Naive thymus-derived CD8-positive, alpha-beta T cell (primary cell): Measurements from ENCODE around the gene METTL9. TPM values are rescaled to one million over a fixed set of nuclear protein-coding genes. Genes with fewer than 3 reads are reported as not detected.
"Not testable (repeated sequence)": the region's sequence is repeated elsewhere in the genome, so short reads cannot be mapped to it uniquely, and the experiment has no call there.

Experiments
- ATAC-seq, 2 donors: fragments of 150-1000 bp; cut with Tn5 transposase in 1 of 2; sonication (Bioruptor Pico), chemical (Tn5 transposase) in 1 of 2; 1 replicate in 1 of 2; 2 replicates in 1 of 2; pipeline ENCODE4 v1.10.0; 2021; ENCODE audit warnings: mild to moderate bottlenecking in 2 of 2, moderate library complexity in 2 of 2
- POLR2A ChIA-PET: fragments of 350-600 bp; sonication (Branson Sonifier 250); formaldehyde crosslinking; loops from one replicate; lab custom pipeline; 2021; ENCODE audit warnings: antibody characterized with exemption; lab: Charles Lee
- DNase-seq, 10 donors: peaks; one replicate each; pipeline versions ENCODE4 v3.0.0 to v3.0.0-alpha.2; 2020 to 2022
- H3K27ac Mint-ChIP-seq, 10 donors: one replicate each; pipeline ENCODE4 v1.8.0; 2020 to 2022; ENCODE audit warnings: mild to moderate bottlenecking in 10 of 10, mixed read lengths in 10 of 10, moderate library complexity in 4 of 10, inconsistent platforms in 1 of 10
- H3K27me3 Mint-ChIP-seq, 5 donors: one replicate each; pipeline ENCODE4 v1.8.0; 2021 to 2022; ENCODE audit warnings: mixed read lengths in 5 of 5
- H3K36me3 Mint-ChIP-seq, 3 donors: one replicate each; pipeline ENCODE4 v1.8.0; 2020 to 2022; ENCODE audit warnings: mixed read lengths in 3 of 3, mild to moderate bottlenecking in 2 of 3, inconsistent platforms in 1 of 3
- H3K4me1 Mint-ChIP-seq, 4 donors: one replicate each; pipeline ENCODE4 v1.8.0; 2021 to 2022; ENCODE audit warnings: mixed read lengths in 4 of 4
- H3K4me3 Mint-ChIP-seq, 10 donors: one replicate each; pipeline ENCODE4 v1.8.0; 2020 to 2022; ENCODE audit warnings: mild to moderate bottlenecking in 10 of 10, mixed read lengths in 10 of 10, moderate library complexity in 6 of 10, inconsistent platforms in 1 of 10
- H3K9me3 Mint-ChIP-seq, 9 donors: one replicate each; pipeline ENCODE4 v1.8.0; 2020 to 2022; ENCODE audit warnings: mixed read lengths in 9 of 9, mild to moderate bottlenecking in 3 of 9, inconsistent platforms in 1 of 9, moderate library complexity in 1 of 9
- polyA plus RNA-seq, 3 donors: library from polyadenylated mRNA; unstranded; fragments of 300-500 nt; fragmentation: Illumina TruSeq; gene quantifications; one replicate each; pipeline ENCODE4 v1.2.3, GENCODE V29; 2021
- total RNA-seq, 8 experiments: library from RNA in 2 of 8; stranded (reverse) in 2 of 8; gene quantifications; one replicate each; pipeline ENCODE4 v1.2.3 and lab custom pipeline; 2021 to 2026

METTL9 gene
- total and polyA plus RNA-seq, 5 experiments from 2014 or later = 80.9 to 156 (median 100) TPM

DNA sequence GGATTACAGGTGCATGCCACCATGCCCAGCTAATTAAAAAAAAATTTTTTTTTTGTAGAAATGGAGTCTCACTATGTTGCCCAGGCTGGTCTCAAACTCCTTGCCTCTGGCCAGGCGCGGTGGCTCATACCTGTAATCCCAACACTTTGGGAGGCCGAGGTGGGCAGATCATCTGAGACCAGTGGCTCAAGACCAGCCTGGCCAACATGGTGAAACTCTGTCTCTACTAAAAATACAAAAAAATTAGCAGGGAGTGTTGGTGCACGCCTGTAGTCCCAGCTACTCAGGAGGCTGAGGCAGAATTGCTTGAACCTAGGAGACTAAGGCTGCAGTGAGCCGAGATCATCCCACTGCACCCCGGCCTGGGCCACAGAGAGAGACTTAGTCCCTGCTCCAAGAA lies 19.2 kb upstream of the METTL9 start:
- POLR2A ChIA-PET, H3K4me3 Mint-ChIP-seq, H3K27ac Mint-ChIP-seq, ATAC-seq, H3K36me3 Mint-ChIP-seq, DNase-seq, H3K27me3 Mint-ChIP-seq, H3K4me1 Mint-ChIP-seq, H3K9me3 Mint-ChIP-seq: not testable (repeated sequence)

DNA sequence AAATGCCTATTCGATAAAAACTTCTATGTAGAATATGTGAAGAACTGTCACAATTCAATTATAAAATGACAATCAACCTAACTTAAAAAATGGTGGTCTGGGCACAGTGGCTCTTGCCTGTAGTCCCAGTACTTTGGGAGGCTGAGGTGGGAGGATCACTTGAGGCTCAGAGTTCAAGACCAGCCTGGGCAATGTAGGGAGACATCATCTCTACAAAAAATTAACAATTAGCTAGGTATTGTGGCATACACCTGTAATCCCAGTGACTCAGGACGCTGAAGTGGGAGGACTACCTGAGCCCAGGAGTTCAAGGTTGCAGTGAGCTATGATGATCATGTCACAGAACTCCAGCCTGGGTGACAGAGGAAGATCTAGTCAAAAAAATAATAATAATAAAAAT lies 18.6 kb upstream of the METTL9 start:
- no peak overlapping the region for H3K27ac Mint-ChIP-seq
- no peaks in the 10 kb centered on the region for H3K27me3 Mint-ChIP-seq
- DNase-seq = no peak
- no peaks in the 10 kb centered on the region for H3K9me3 Mint-ChIP-seq
- POLR2A ChIA-PET = no interaction called here
- H3K36me3 Mint-ChIP-seq = no peaks in the 10 kb centered on the region
- ATAC-seq = no peak
- no peak overlapping the region for H3K4me3 Mint-ChIP-seq
- peaks cover 0 to 4% (median 2%) of the 10 kb centered on the region in 4 donors for H3K4me1 Mint-ChIP-seq

DNA sequence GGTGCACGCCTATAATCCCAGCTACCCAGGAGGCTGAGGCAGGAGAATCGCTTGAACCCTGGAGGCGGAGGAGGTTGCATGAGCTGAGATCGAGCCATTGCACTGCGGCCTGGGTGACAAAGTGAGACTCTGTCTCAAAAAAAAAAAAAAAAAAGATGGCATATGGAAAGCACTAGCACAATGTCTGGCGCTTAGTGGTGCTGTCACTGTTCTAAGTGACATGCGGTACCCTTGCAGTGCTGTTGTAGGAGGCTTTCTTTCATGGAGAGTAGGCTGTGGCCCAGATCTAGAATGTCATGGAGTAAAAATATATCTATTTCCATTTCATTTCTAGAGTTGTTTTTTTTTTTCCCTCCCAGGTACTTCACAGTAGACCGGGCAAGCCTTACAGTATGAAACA lies 14.6 kb upstream of the METTL9 start:
- Mint-ChIP-seq H3K27ac (no peak overlapping the region), H3K9me3 (no peaks in the 10 kb centered on the region), H3K27me3 (no peaks in the 10 kb centered on the region), H3K4me3 (no peak overlapping the region), H3K4me1 (peaks cover 0 to 4% (median 2%) of the 10 kb centered on the region in 4 donors), H3K36me3 (no peaks in the 10 kb centered on the region)
- no peak for DNase-seq
- ATAC-seq = no peak
- POLR2A ChIA-PET = interaction anchor here (1.0 to 1.6 kb wide), 3 partner anchors 54 to 61 kb away, joined by 3 to 7 read pairs (median 4); no protein-coding TSS in a partner anchor

DNA sequence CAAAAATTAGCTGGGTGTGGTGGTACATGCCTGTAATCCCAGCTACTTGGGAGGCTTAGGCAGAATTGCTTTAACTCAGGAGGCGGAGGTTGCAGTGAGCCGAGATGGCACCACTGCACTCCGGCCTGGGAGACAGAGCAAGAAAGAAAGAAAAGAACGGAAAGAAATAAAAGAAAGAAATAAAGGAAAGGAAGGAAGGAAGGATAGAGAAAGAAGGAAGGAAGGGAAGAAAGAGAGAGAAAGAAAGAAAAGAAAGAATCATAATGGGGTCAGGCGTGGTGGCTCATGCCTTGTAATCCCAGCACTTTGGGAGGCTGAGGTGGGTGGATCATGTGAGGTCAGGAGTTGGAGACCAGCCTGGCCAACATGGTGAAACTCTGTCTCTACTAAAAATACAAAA lies 10.8 kb upstream of the METTL9 start:
- H3K36me3 Mint-ChIP-seq, ATAC-seq, H3K27me3 Mint-ChIP-seq, H3K4me3 Mint-ChIP-seq, DNase-seq, H3K9me3 Mint-ChIP-seq: not testable (repeated sequence)
- POLR2A ChIA-PET = interaction anchor here (0.7 kb wide), 1 partner anchor 34 kb away, joined by 3 read pairs; no protein-coding TSS in a partner anchor
- H3K27ac Mint-ChIP-seq = peak overlapping the region in 1 of 10 donors; percentile 29
- peaks cover 0 to 15% (median 2%) of the 10 kb centered on the region in 4 donors for H3K4me1 Mint-ChIP-seq

DNA sequence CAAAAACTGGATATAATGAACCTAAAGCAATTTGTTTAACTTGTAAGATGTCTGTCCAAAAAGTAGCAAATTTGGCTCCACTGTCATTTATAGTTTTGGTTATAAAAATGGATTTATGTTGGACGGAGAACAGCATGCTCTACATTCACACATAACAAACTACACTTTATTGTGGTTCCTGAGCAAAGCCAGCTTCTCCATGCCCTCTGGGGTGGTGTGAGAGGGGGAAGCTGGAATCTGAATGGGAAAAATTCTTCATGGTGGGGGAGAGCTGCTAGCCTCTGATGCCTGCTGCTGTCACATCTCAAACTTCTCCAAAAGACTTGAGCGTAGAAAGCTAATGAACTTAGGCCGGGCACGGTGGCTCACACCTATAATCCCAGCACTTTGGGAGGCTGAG lies 9.8 kb upstream of the METTL9 start:
- no peaks in the 10 kb centered on the region for H3K36me3 Mint-ChIP-seq
- POLR2A ChIA-PET = no interaction called here
- ATAC-seq (no peak), DNase-seq (no peak)
- H3K4me3 Mint-ChIP-seq = no peak overlapping the region
- no peaks in the 10 kb centered on the region for H3K27me3 Mint-ChIP-seq
- H3K9me3 Mint-ChIP-seq = no peaks in the 10 kb centered on the region
- no peak overlapping the region for H3K27ac Mint-ChIP-seq
- H3K4me1 Mint-ChIP-seq = peaks cover 0 to 11% (median 0%) of the 10 kb centered on the region in 4 donors

DNA sequence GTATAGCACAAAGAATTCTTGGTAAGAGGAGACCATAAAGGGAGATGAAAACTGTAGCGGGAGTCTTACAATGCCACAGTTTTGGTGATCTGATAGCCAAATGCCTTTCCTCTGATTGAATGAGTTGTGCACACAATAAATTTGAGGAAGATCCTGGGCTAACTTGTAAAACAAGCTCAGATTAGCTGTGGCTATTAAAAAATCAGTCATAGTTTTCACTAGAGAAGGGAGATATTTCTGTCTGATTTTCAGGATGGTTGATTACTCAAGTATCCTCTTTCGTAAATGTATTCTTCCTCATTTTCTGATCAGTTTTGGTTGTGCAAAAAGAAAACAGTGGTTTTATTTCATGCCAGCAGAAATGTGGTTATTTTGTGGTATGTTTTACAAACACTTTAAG lies 9.1 kb upstream of the METTL9 start:
- H3K4me3 Mint-ChIP-seq = no peak overlapping the region
- no peak for DNase-seq
- POLR2A ChIA-PET = no interaction called here
- no peaks in the 10 kb centered on the region for H3K36me3 Mint-ChIP-seq
- peaks cover 0 to 11% (median 0%) of the 10 kb centered on the region in 4 donors for H3K4me1 Mint-ChIP-seq
- no peaks in the 10 kb centered on the region for H3K27me3 Mint-ChIP-seq
- no peaks in the 10 kb centered on the region for H3K9me3 Mint-ChIP-seq
- ATAC-seq = no peak
- no peak overlapping the region for H3K27ac Mint-ChIP-seq

DNA sequence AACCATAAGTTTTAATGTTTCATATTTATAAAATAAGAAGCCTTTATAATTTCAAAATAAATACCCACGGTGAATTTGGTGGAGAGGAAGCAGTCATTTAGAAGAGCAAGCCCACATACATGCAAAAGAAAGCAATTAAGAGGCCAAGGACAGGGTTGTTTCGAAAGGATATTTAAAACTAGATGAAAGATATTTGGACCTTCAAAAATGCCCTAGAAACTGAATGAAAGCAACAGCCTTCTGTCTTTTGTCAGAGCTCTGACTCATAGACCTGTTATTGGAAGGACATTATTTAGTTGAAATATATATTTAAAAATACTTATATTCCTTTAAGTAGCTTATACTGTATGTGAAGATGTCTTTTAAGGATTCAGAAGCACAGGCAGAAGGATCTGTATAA lies 8.6 kb upstream of the METTL9 start:
- no peaks in the 10 kb centered on the region for H3K27me3 Mint-ChIP-seq
- no peak overlapping the region for H3K4me3 Mint-ChIP-seq
- DNase-seq = no peak
- H3K27ac Mint-ChIP-seq = no peak overlapping the region
- H3K9me3 Mint-ChIP-seq = no peaks in the 10 kb centered on the region
- no peak for ATAC-seq
- H3K36me3 Mint-ChIP-seq = no peaks in the 10 kb centered on the region
- peaks cover 0 to 11% (median under 1%) of the 10 kb centered on the region in 4 donors for H3K4me1 Mint-ChIP-seq
- POLR2A ChIA-PET = interaction anchor here (1.8 kb wide), 1 partner anchor 48 kb away, joined by 7 read pairs; no protein-coding TSS in a partner anchor

DNA sequence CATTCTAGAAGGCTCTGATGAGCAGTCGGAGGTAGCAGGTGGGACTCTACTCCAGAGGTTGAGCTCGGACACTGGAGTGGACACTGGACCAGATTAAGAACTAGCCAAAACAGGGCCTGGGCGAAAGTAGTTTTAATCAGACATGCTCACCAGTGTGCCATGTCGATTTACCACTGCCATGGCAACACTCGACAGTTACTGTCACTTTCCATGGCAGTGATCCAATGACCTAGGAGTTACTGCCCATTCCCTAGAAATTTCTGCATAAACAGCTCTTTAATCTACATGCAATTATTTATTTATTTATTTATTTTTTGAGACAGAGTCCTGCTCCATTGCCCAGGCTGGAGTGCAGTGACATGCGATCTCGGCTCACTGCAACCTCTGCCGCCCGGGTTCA lies 7.2 kb upstream of the METTL9 start:
- POLR2A ChIA-PET = interaction anchor here (0.6 to 1.8 kb wide), 3 partner anchors 47 to 66 kb away, joined by 3 to 7 read pairs (median 5); no protein-coding TSS in a partner anchor
- H3K4me3 Mint-ChIP-seq = no peak overlapping the region
- ATAC-seq = no peak
- no peaks in the 10 kb centered on the region for H3K9me3 Mint-ChIP-seq
- H3K4me1 Mint-ChIP-seq = peaks cover under 1 to 16% (median 7%) of the 10 kb centered on the region in 4 donors
- no peak for DNase-seq
- no peak overlapping the region for H3K27ac Mint-ChIP-seq
- no peaks in the 10 kb centered on the region for H3K36me3 Mint-ChIP-seq
- H3K27me3 Mint-ChIP-seq = no peaks in the 10 kb centered on the region

DNA sequence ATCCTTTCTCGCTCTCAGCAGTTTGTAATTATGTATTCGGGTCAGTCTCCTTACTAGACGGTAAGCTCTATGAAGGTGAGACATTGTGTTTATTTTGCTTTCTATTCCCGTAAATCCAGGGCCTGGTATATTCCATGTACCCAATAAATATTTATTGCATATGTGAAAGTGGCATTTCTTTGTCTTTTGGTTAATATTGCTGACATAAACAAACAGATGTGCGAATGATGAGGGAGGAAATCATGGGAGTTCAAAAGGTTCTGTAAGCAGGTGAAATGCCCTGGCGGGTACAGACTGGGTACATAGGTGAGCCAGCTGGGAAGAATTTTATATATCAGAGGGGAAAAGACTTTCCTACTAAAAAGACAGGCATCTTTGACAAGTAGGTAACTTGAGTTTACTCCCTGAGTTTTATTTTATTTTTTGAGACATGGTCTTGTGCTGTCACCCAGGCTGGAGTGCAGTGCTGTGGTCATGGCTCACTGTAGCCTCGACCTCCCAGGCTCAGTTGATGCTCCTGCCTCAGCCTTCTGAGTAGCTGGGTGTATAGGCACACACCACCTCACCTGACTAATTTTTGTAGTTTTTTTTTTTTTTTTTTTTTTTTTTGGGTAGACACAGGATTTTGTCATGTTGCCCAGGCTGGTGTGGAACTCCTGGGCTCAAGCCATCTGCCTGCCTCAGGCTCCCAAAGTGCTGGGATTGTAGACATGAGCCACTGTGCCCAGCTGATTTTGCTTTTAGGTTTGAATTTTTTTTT lies 5.7 kb upstream of the METTL9 start:
- Mint-ChIP-seq H3K36me3 (no peaks in the 10 kb centered on the region), H3K27me3 (no peaks in the 10 kb centered on the region), H3K27ac (peak overlapping the region in 2 of 10 donors; percentile 31 to 40), H3K9me3 (no peaks in the 10 kb centered on the region), H3K4me1 (peaks cover 10 to 32% (median 23%) of the 10 kb centered on the region in 4 donors), H3K4me3 (no peak overlapping the region)
- POLR2A ChIA-PET = interaction anchor here (0.6 to 1.5 kb wide), 2 partner anchors 10 to 47 kb away, joined by 3 to 4 read pairs; no protein-coding TSS in a partner anchor
- ATAC-seq (no peak), DNase-seq (no peak)

DNA sequence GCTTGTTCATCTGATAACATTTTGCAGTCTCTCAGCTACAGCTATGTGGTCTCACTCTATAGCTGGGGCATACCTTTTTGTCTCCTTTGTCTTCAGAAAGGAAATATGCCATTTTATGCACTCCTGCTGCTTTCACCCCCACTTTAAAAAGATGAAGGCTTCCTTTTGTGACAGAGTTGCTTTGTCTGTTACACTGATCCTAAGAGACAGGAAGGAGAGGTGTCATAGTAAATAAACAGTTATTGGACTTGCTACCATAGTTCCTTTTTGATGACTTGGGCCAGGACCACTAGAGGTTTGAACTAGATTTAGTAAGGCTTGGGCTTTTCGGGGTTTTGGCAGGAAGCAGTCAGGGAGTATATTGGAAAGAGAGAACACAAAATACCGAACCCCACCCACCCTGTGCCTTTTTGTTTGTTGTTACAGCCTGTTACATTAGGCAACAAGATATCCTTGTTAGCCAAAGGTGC lies 1.8 kb upstream of the METTL9 start:
- peak in 3 of 10 donors; percentile 29 to 56 (median 53) for DNase-seq
- POLR2A ChIA-PET = interaction anchor here (1.0 to 4.8 kb wide), 5 partner anchors 10 to 49 kb away, joined by 3 to 40 read pairs (median 7); no protein-coding TSS in a partner anchor
- no peaks in the 10 kb centered on the region for H3K27me3 Mint-ChIP-seq

DNA sequence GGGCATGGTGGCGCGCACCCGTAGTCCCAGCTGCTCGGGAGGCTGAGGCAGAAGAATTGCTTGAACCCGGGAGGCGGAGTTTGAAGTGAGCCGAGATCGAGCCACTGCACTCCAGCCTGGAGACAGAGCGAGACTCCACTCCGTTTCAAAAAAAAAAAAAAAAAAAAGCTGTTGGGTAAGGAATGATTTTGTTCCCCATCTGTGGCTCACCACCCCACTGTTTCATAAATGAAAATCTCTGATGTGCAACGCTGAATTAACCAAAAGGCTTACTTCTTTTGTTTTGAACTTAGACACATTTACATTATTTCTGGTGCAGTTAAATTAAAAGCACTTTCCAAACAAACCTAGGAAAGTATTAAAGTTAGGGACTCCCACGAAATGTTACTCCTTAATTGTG lies 1.2 kb upstream of the METTL9 start:
- no peaks in the 10 kb centered on the region for H3K9me3 Mint-ChIP-seq
- peaks cover 22 to 55% (median 52%) of the 10 kb centered on the region in 4 donors for H3K4me1 Mint-ChIP-seq
- no peaks in the 10 kb centered on the region for H3K27me3 Mint-ChIP-seq
- peak overlapping the region; percentile 92 to 99 (median 96) for H3K27ac Mint-ChIP-seq
- DNase-seq = no peak
- no peaks in the 10 kb centered on the region for H3K36me3 Mint-ChIP-seq
- ATAC-seq = no peak
- POLR2A ChIA-PET = interaction anchor here (1.0 to 4.8 kb wide), 5 partner anchors 10 to 49 kb away, joined by 3 to 40 read pairs (median 7); no protein-coding TSS in a partner anchor
- H3K4me3 Mint-ChIP-seq = peak overlapping the region; percentile 83 to 95 (median 90)

More for the DNA sequence above, 1.8 kb upstream of the METTL9 start:
- Mint-ChIP-seq H3K27ac (peak overlapping the region; percentile 92 to 99 (median 96)), H3K4me1 (peaks cover 22 to 50% (median 48%) of the 10 kb centered on the region in 4 donors), H3K4me3 (peak overlapping the region; percentile 51 to 95 (median 88)), H3K9me3 (no peaks in the 10 kb centered on the region), H3K36me3 (no peaks in the 10 kb centered on the region)
- no peak for ATAC-seq

DNA sequence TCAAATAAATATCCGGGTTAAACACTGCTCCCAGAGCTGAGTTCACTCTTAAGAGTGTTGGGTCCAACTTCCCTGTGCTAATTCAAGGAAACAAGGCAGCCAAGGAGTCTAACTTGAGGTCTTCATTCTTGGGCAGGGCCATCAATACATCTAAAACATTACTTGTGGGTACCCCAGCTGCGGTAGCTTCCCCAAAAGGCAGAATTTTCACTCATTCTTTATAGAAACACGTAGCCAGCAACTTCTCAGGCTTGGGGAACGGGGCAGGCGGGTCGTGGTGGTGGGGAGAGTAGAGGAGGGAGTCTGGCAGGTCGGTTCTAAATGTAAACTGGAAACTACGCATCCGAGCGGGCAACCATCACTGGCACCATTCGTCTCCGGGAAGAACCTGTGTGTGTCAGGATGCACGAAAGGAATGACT lies 666 bp upstream of the METTL9 start:
- peak overlapping the region; percentile 83 to 95 (median 90) for H3K4me3 Mint-ChIP-seq
- ATAC-seq = peak; percentile 4 to 10
- H3K27me3 Mint-ChIP-seq = no peaks in the 10 kb centered on the region
- H3K9me3 Mint-ChIP-seq = no peaks in the 10 kb centered on the region
- peaks cover 24 to 60% (median 57%) of the 10 kb centered on the region in 4 donors for H3K4me1 Mint-ChIP-seq
- DNase-seq = peak in 2 of 10 donors; percentile 15 to 65
- POLR2A ChIA-PET = interaction anchor here (0.6 to 4.8 kb wide), 8 partner anchors 9 to 1926 kb away, joined by 3 to 40 read pairs (median 6); no protein-coding TSS in a partner anchor
- H3K27ac Mint-ChIP-seq = peak overlapping the region; percentile 92 to 99 (median 96)
- no peaks in the 10 kb centered on the region for H3K36me3 Mint-ChIP-seq
